HFF-Myc (cell line): Measurements from ENCODE around the gene SVIL.
"Not testable (repeated sequence)": the region's sequence is repeated elsewhere in the genome, so short reads cannot be mapped to it uniquely, and the experiment has no call there.

Experiments used
- DNase-seq: peaks from one replicate; pipeline ENCODE4 v3.0.0-alpha.2; 2011; ENCODE audit warnings: low read depth; ENCODE audit errors: extremely low read depth
- H3K4me3 ChIP-seq: replicated peaks from 2 replicates; pipeline ENCODE4 v1.5.1; 2011; ENCODE audit warnings: low read depth, mild to moderate bottlenecking, control low read depth, low read length
- CTCF ChIP-seq: IDR thresholded peaks from 2 replicates; pipeline ENCODE4 v1.5.1; 2012; ENCODE audit warnings: mild to moderate bottlenecking, low read depth, low read length, control low read depth; ENCODE audit errors: missing control alignments

SVIL gene

GRCh38 chr10:29611781-29612381 lies 22.9 kb downstream of the SVIL start:
- no peak for TF ChIP-seq CTCF
- no peak overlapping the region for H3K4me3 ChIP-seq
- no peak for DNase-seq

GRCh38 chr10:29610876-29611647 lies 23.7 kb downstream of the SVIL start:
- TF ChIP-seq CTCF, result no peak
- H3K4me3 ChIP-seq, result no peak overlapping the region
- DNase-seq, result no peak

- H3K4me3 ChIP-seq, DNase-seq: not testable (repeated sequence)
These were observed 24.4 kb downstream of the SVIL start for GRCh38 chr10:29610331-29610730.

- TF ChIP-seq CTCF, result no peak
- no peak for DNase-seq
- H3K4me3 ChIP-seq, result no peak overlapping the region
These were observed 25.1 kb downstream of the SVIL start for GRCh38 chr10:29609696-29610095.

- no peak for DNase-seq
- no peak for TF ChIP-seq CTCF
- no peak overlapping the region for H3K4me3 ChIP-seq
These were observed 26.1 kb downstream of the SVIL start for GRCh38 chr10:29608476-29609301.

- no peak for TF ChIP-seq CTCF
- no peak overlapping the region for H3K4me3 ChIP-seq
- DNase-seq, result no peak
These were observed 26.7 kb downstream of the SVIL start for GRCh38 chr10:29608062-29608461.

GRCh38 chr10:29607576-29607975 lies 27.2 kb downstream of the SVIL start:
- H3K4me3 ChIP-seq, result no peak overlapping the region
- no peak for TF ChIP-seq CTCF
- DNase-seq, result no peak

- DNase-seq, H3K4me3 ChIP-seq: not testable (repeated sequence)
These were observed 28.1 kb downstream of the SVIL start for GRCh38 chr10:29606693-29607092.
